GM10847 (cell line): ENCODE data around the gene PCSK2.

Experiments used
- POLR2A ChIP-seq: IDR thresholded peaks from 2 replicates; pipeline ENCODE4 v1.6.1; 2011; ENCODE audit not compliant: insufficient read length; ENCODE audit errors: extremely low read depth

PCSK2 gene

DNA sequence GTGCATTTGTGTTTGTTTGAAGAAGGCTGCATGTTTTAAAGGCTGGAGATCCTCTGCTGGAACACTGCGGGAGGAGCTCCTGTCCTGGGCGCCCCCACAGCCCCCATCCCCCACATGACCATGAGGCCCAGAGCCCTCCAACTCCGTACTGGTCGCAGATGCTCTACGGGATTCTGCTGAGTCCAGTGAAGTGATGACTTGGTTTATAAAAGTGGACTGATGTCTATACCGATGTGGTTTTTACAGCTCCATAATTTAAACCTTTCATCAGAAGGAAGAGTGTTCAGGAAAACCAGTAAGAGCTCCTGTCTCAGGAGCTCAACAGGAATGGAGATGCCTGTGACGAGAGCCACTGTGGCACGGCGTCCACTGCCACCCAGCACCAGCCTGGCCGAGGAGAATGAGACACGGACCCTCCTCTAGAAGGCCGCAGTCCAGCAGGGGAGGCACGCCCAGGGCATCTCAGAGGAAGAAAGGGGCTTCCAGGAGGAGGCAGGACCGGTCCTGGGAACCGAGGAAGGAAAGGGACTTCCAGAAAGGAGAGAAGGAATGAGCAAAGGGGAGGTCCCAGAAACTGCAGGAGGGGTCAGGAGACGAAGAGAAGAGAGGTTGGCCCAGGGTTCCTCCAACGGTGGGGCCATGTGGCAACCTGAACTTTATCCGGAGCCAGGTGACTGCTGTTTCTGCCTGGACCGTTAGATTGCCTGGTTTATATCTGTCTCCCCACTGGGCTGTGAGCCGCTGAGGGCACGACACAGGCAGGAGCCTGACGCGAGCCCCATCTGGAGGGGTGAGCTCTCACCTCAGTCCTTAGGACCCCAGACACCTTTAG lies 277.4 kb downstream of the PCSK2 start:
- no peak for TF ChIP-seq POLR2A

DNA sequence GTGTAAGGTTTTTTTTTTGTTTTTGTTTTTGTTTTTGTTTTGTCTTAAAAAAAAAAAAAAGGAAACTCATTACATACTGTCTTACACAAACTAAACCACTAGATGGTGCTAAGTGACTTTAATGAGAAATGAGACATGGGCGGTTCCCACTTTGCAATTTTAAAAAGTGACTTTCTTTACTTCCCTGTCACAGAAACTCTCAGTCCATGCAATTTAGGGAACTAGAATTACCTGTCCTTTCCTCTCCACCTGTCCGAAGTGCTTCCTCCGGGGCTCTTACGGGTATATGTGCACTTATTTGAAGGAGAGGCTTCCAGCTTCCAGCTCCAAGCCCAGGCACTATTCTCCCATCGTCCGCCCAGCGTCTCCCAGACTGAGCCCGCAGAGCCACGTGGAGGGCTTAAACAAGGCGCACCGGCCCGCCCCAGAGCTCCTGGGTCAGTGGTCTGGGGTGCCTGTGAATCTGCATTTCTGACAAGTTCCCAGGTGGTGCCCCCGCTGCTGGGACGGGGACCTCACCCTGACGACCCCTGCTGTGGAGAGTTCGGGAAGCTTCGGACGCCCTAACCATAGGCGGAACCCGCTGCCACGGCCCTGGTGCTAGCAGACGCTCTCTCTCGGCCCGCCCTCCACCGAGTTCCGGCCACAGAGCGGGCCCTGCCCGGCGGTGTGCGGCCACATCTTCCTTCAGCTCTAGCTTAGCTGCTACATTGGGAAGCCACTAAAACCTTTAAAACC lies 278.2 kb downstream of the PCSK2 start:
- no peak for TF ChIP-seq POLR2A

DNA sequence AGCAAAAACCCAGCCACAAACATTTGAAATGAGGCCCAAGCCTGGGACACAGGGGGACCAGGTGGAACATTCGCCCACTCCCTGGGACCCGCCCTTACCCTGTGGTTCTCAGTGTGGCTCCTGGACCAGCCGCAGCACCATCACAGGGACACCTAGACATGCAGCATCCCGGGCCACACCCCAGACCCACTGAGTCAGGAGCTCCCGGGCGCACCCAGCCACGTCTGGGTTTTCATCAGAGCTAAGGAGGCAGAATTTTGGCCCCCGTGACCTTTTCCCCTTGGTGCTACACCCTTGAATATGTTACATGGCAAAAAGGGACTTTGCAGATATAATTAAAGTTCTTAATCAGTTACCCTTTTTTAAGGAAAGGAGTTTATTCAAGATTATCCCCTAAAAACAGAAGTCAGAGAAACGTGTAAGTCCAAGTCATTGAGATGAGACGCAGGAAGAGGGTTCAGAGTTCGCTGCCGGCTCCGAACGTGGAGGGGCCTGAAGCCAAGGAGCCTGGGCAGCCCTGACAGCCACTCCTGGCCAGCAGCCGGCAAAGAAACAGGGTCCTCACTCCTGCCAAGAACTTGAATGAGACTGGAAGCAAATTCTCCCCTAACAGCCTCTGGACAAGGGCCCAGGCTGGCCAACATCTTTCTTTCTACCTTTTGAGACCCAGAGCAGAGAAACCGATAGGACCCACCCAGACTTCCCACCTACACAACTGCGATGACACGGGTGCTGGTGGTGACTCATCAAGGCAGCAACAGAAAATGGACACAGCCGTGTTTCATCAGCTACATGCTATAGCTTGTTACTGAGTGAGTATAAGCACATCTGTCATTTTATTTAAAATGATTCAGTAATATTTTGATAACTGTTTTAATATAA lies 279.0 kb downstream of the PCSK2 start:
- TF ChIP-seq POLR2A = no peak

DNA sequence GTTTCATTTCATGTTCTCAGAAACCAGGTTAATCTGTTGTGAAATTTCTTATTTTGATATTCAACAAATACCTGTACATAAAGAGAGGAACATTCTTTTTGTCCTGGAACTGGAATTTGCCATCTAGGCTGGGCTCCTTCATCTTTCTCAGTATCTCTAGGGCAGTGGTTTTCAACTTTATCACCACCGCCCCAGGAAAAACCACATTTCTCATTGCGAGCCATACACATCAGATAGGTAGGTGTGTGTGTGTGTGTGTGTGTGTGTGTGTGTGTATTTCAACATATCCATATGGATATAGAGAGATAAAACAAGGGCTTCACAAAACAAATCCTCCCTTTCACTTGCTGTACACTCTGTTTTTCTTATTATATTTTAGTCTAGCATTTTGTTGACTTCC lies 280.2 kb downstream of the PCSK2 start:
- TF ChIP-seq POLR2A = no peak

DNA sequence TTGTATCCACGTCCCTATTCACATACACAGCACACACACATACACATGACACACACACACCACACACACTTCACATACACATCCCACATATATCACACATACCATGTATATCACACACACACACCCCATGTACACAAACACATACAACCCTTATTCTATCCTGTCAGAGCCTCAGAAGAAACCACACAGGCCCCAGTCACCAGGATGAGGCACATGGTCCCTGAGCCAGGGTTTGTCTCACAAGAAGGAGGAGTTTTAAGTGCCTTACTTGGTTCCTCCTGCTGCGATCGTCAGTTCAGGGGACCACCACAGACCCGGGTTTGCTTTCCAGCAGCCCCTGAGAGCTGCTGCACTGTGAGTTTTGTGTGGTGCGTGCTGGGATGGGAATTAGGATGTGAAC lies 280.7 kb downstream of the PCSK2 start:
- TF ChIP-seq POLR2A = no peak

DNA sequence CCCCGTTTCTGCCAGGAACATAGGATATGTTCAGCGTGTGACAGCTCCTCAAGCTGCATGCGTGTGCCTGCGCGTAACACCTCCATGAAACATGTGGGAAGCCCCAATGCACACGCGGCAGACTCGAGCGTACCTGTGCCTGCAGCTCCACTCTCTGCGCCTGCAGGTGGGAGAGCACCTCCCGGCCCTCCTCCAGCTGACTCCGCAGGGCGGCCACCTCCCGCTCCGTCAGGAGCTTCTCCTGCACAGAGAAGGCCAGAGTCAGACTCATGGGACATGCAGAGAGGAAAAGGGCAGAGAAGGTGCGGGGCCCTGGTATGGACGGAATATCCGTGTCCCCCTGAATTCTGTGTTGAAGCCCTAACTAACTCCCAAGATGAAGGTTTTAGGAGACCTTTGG lies 281.9 kb downstream of the PCSK2 start:
- no peak for TF ChIP-seq POLR2A

DNA sequence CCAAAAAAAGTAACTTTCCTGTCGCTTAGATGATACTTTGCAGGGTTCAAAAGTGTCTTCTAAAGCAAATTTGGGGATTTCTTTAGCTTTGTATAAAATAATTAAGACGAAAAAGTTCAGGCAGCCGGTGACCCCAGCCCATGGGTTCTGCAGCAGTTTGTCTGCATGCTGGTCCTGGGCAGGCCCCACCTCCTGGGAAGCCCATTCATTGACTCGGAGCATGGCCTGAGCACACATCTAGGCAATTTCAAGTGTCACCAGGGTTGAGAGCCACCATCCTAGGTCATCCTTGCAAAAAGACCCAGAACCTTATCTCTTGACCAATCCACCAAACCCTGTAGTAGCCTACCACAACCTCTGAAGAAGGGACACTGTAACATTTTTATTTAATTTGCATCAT lies 283.7 kb downstream of the PCSK2 start:
- no peak for TF ChIP-seq POLR2A

DNA sequence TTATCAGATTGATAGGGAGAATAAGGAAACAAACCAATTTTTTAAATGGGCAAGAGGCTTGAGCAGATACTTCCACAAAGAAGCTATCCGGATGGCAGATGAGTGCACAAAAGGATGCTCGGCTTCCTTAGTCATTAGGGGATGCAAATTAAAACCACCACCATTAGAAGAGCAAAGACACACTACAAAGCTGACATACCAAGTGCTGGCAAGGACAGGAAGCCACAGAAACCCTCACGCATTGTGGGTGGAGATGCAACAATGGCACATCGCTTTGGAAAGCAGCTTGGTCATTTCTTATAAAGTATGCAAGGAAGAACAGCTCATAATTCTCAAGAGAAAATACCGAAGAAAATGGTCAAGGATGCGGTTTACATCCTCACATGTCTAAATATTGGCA lies 284.6 kb downstream of the PCSK2 start:
- TF ChIP-seq POLR2A = no peak

DNA sequence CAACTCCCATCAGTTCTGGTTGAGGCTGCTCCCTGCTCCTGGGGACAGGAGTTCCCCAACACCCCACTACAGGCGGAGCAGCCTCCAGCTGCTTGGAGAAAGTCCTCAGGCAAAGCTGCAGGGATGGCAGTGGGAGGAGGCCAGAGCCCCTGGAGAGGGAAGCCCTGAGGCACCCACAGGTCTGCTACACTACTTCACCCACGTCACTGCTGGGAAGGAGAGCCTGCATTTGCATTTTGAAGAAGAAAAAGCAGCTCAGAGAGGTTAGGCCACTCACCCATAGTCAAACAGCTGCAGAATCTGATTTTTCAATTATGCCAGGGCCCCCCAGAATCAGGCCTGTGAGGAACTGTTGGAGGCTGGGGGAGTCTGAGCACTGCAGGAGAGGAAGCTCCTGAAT lies 287.1 kb downstream of the PCSK2 start:
- no peak for TF ChIP-seq POLR2A

DNA sequence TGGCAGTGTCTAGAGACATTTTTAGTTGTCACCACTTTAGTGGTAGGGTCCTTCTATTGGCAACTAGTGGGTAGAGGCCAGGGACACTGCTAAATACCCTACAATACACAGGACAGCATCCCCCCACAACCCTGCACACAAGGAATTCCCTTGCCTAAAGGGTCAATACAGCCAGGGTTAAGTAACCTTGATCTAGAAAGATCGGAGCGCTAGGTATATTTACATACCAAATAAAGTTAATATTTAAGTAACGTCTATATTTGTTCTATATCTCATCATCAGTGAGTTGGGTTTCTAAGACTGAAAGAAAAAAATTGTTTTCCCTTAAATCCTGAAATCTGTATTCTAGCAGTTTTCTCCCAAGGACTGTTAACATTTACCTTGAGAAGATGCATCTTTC lies 288.2 kb downstream of the PCSK2 start:
- no peak for TF ChIP-seq POLR2A

DNA sequence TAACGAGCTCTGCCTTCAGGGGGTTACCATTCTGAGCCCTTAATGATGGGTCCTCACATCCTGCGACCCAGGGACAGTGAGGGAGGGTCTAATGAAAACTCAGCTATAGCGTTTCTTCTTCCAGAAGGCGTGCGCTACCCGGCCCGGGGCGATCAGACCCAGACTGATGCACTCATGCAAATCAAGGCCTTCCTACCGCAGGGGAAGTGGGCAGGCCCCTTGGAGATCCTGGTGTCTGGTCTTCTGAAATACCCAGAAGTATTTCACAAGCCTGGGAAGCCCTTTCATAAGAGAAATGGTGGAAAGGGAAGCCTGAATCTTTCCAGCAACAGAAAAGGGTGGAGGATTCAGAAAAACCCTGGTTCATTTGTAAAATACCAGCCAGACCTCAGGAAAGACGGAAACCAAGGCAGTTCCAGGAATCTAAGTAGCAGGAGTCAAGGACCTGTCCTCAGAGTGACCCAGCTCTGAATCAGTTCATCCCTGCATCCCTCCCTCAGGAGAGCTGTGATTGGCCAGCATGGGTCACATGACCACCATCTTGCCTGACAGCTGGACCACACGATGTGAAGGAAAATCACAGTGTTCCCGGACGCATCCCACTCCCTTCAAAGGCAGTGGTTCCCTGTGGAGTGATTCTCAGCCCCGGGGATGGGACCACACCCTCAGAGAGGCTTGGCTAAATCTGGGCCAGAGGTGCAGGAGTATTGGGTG lies 291.7 kb downstream of the PCSK2 start:
- no peak for TF ChIP-seq POLR2A

DNA sequence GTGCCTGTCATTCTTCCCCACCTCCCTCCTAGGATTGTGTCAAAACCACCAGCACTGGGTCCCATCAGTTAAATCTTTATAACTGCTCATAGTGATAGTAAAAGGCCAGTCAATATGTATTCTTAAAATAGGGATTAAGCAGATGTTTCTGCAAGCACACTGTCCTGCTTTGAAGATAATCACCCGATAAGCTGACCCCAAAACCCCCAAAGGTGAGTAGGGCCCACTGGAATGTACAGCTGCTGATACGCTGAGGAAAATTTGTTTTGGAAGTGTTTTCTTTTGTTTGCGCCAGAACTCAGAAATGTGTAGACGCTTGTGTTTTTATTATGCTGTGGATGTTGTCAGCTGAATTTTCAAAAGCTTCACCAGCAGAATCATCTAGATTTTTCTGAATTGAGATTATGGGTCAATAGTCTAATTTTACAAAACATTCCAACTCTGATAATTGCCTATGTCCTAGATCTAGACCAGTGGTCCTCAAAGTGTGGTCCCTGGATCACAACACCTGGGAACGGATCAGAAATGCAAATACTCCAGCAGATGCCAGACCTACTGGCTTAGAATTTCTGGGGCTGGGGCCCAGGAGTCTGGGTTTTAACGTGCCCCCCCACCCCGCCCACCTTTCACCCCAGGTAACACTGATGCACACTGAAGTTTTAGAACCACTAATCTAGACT lies 292.9 kb downstream of the PCSK2 start:
- no peak for TF ChIP-seq POLR2A

DNA sequence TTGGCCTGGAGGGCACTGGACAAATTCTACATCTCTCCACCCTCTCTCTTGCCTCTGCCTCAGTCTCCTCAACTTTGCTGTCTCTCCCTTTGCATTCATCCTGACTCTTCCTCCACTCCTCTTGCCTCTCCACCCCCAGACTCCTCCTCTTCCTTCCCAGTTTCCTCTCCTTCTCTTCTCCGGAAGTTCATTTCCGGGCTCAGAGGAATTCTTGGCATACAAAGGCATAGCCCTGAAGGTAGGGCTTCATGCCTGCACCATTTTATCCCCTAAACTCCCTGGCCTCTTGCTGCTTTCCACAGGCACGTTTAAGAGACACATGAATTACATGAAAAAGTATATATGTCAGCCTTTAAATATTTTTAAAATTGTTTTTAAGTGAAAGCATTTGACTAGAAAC lies 293.7 kb downstream of the PCSK2 start:
- no peak for TF ChIP-seq POLR2A

DNA sequence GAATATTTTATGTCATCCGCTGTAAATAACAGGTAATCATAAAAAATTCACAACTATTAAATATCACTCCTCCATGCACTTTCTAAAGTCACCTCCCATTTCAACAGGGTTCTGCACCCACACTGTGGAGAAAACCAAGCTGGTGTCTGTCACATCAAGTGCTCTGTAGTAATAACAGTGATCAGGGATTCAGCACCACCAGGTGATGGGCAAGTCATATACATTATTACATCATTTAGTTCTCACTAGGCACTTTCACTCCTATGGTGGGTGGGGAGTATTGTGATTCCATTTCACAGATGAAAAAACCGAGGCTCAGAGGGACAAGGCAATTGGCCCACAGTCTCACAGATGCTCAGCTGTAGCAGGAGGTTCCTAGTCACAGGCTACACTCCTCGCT lies 295.7 kb downstream of the PCSK2 start:
- no peak for TF ChIP-seq POLR2A

DNA sequence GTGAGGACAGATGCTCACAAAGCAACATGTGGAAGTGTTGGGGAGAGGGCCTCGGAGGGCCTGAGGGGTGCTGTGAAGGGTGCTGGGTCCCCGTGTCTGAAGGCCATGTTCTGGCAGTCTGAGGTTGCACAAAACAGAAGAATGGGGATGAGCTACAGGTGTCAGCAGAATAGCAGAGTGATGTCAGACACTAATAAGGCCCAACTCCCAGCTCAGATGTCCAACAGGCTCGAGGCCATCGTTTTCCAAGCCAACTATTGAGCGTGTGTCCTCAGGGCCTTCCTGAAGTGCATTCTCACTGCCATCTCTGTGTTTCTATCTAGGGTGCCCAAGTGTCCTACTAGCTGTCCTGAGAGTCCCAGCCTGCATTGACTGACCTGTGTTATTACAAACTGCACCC lies 296.5 kb downstream of the PCSK2 start:
- no peak for TF ChIP-seq POLR2A

DNA sequence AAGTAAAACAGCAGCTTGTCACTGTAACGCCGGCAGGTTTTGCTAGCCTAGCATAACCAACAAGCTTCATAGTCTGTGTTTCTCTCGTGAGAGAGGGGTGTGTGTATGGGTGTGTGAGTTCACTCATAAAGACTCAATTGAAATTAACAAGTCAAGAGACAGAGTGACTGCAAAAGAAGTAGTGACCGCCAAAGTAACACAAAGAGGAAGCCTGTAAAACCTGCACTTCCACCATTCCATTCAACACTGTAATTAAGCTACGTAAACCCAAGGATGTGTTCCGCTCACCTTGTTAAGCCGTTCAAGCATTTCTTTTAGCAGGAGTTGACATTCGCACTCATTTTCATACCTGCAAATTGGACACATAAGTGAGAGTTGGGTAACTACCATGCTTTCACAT lies 297.7 kb downstream of the PCSK2 start:
- TF ChIP-seq POLR2A = no peak
